GM12872 (cell line): ENCODE data around the gene PDE9A.

Experiments
- TF ChIP-seq, protein P1 (sequence below): IDR thresholded peaks from 3 replicates; pipeline ENCODE4 v1.5.1; 2011; ENCODE audit warnings: low read depth, mild to moderate bottlenecking, low read length, moderate library complexity; ENCODE audit not compliant: insufficient read depth

Gene PDE9A

DNA sequence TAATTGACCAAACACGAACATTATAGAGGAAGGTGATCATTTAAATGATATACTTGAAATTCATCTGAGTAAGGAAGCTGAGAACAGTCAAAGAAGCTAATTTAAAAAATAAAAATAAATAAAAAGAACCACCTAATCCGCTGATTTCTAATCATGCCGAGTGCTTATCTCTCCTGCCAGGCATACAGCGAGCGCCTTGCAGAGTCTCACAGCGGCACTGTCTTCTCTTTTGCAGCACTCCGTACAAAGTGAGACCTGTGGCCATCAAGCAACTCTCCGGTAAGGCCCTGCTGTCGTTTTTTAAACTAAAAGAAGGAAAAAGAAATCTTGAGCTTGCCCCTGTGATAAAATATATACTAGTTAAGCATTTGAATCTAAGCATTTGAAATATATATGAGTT is 45.3 kb downstream of the PDE9A start:
- TF ChIP-seq, protein P1, sequence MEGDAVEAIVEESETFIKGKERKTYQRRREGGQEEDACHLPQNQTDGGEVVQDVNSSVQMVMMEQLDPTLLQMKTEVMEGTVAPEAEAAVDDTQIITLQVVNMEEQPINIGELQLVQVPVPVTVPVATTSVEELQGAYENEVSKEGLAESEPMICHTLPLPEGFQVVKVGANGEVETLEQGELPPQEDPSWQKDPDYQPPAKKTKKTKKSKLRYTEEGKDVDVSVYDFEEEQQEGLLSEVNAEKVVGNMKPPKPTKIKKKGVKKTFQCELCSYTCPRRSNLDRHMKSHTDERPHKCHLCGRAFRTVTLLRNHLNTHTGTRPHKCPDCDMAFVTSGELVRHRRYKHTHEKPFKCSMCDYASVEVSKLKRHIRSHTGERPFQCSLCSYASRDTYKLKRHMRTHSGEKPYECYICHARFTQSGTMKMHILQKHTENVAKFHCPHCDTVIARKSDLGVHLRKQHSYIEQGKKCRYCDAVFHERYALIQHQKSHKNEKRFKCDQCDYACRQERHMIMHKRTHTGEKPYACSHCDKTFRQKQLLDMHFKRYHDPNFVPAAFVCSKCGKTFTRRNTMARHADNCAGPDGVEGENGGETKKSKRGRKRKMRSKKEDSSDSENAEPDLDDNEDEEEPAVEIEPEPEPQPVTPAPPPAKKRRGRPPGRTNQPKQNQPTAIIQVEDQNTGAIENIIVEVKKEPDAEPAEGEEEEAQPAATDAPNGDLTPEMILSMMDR = no peak

DNA sequence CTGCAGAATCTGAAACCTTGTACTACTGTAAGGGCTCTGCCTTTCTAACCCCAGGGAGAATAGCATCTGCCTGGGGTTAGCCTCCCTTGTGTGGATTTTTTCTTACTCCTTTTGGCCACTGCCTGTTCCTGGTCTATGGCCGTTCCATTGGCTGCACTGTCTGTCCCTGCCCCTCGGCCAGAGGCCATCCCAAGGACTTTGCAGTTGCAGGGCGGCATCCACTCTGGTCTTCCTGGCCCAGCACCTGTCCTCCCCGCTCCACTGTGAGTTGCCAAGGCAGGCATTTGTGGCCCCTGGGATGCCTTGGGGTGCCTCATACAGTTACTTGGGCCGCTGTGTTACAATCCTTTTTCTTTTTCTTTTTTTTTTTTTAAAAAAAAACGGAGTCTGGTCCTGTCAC is 45.8 kb downstream of the PDE9A start:
- TF ChIP-seq, protein P1 = no peak

DNA sequence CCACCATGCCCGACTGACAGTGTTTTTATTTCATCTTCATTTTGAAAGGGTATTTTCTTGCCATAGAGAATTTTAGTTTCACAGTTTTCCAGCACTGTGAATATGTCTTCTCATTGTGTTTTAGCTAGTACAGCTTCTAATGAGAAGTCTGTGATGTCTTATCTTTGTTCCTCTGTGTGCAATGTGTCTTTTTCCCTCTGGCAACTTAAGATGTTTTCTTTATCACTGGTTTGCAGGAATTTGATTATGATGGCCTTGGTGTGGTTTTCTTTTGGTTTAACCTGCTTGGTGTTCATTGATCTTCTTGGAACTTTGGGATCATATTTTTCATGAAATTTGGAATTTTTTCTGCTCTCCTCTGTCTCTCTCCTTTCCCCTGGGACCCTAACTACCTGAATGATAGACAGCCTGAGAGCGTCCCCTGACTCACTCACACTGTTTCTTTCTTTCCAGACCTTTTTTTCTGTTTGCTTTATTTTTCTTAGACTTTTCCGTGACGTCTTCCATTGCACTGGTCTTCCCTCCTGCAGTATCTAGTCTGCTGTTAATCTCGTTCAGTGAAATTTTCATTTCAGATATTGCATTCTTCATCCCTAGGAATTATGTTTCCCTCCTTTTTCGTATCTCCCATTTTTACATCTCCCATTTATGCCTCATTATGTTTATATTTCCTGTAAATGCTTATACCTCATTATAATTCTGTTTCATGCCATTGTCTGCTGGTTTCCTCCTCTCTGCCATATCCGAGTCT is 48.5 kb downstream of the PDE9A start:
- TF ChIP-seq, protein P1 = no peak

DNA sequence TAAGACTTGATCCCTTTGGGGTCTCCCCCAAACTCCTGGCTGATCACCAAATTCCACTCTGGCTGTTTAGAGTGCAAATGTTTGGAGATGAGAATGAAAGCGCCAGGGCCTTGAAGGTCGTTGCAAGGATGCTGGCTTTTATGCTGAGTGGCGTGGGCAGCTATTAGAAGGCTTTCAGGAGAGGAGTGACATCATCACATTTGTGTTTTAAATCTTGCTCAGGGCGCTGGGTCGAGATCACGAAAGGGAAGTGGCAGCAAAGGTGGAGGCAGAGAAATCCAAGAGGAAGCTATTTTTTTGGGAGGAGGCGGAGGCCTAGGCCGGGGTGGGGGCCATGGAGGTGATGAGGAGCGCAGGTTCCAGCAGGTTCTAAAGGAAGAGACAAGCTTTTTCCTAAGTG is 49.3 kb downstream of the PDE9A start:
- TF ChIP-seq, protein P1 = no peak

DNA sequence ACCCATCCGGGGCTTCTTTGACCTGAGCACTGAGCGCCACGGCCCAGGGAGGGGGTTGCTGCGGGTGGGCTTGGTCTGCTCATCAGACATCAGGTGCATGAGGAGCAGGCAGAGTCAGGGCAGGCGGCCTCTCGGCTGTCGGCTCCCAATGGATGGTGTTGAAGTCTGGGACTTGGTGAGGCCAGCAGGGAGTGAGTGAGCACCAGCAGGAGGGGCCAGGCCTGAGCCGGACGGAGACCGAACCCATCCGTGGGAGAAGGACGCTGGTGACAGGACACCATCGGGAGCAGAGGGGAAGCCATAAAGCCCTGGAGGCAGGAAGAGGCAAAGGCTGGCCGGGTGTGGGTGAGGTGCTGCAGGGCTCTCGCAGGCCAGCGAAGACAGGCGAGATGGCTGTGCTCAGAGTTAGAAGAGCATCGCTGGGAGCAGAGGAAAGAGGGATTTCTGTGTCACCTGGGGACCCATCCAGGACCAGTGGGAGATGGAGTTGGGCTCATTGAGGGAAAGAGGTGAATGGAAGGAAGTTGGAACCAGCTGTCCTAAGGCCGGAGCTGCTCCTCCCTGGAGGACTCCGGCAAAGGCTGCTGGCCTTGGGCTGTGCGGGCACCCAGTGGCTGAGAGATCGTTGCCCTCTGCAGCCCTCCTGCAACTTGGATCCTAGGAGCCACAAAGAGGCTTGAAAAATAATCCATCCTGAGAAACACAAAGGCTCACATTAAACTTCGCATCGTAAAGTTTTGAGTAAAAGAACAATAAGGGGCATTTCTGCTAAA is 49.9 kb downstream of the PDE9A start:
- TF ChIP-seq, protein P1 = no peak

DNA sequence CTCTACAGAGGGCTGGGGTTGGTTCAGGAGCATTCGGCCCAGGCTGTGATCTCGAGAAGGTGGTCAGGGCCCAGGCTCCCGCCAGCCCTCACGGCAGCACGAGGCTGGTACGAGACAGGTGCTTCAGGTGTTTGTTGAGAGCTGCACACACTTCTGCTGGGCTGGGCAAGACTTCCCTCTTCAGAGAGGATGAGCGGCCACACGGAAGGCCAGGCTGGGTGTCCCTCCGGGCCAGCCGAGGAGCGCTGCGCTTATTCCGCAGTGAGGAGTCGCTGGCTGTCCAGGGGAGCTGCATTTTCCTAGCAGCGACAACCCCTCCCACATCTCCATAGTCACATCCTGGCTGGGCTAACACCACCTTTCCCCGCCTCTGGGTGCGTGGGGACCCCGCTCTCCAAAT is 50.5 kb downstream of the PDE9A start:
- TF ChIP-seq, protein P1 = no peak

DNA sequence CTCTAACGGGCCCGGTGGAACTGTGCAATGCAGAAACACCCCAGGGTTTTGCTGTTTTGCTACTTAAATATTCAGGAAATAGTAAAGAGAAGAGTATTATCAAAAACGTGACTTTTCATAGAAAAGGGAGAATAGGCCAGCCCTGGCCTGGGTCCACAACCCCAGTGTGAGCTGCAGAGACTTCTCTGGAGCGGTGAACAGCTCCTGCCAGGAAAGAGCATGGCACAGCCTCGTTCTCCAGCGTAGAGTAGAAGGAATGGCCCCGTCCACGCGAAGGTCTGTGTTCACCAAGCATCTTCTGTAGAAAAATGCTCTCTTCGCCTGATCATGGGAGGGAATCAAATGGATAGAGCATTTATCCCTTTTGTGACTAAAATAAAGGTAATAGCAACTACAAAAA is 51.4 kb downstream of the PDE9A start:
- TF ChIP-seq, protein P1 = no peak
